Brain microvascular endothelial cell (primary cell): ENCODE results near the gene MAPK12.

Experiments used
- DNase-seq: peaks from one replicate; pipeline ENCODE4 v3.0.0-alpha.2; 2020
- H3K27ac ChIP-seq: fragments of 250-450 bp; sonication (Bioruptor Pico); 2 replicates; pipeline ENCODE4 v1.5.1; 2020; ENCODE audit warnings: mild to moderate bottlenecking, moderate library complexity
- H3K27me3 ChIP-seq: fragments of 250-450 bp; sonication (Bioruptor Pico); replicated peaks from 2 replicates; pipeline ENCODE4 v1.5.1; 2020; ENCODE audit warnings: mild to moderate bottlenecking
- H3K36me3 ChIP-seq: fragments of 250-450 bp; sonication (Bioruptor Pico); replicated peaks from 2 replicates; pipeline ENCODE4 v1.5.1; 2020; ENCODE audit warnings: mild to moderate bottlenecking
- H3K4me3 ChIP-seq: 2 replicates; pipeline ENCODE4 v1.5.1; 2011; ENCODE audit warnings: low read depth, mild to moderate bottlenecking, control low read depth, low read length, moderate library complexity
- CTCF ChIP-seq: IDR thresholded peaks from 2 replicates; pipeline ENCODE4 v1.5.1; 2011; ENCODE audit warnings: low read depth, mild to moderate bottlenecking, moderate library complexity, low read length, control low read depth, inconsistent platforms; ENCODE audit errors: missing control alignments
- in situ Hi-C: cut with HindIII; loops from 2 replicates; pipeline ENCODE4 v1.10.0; 2017; ENCODE audit warnings: low sequenced_read_pairs, low pct_ligation_motif_present

The MAPK12 gene

GRCh38 chr22:50248196-50249081 lies 13.0 kb downstream of the MAPK12 start:
- no peak for TF ChIP-seq CTCF
- in situ Hi-C loops = no loop called here

GRCh38 chr22:50247748-50248147 lies 13.7 kb downstream of the MAPK12 start:
- peaks cover 9% of the 10 kb centered on the region for H3K36me3 ChIP-seq
- H3K27ac ChIP-seq = no peak overlapping the region
- H3K4me3 ChIP-seq = no peak overlapping the region
- no peaks in the 10 kb centered on the region for H3K27me3 ChIP-seq
- DNase-seq = peak; percentile 75
- in situ Hi-C loops = no loop called here
- no peak for TF ChIP-seq CTCF

More at GRCh38 chr22:50248196-50249081, 13.0 kb downstream of the MAPK12 start:
- Histone ChIP-seq H3K4me3 (no peak overlapping the region), H3K27me3 (no peaks in the 10 kb centered on the region), H3K27ac (no peak overlapping the region), H3K36me3 (peaks cover 9% of the 10 kb centered on the region)
- DNase-seq = no peak

GRCh38 chr22:50246242-50247175 lies 15.0 kb downstream of the MAPK12 start:
- no peak for DNase-seq
- H3K27ac ChIP-seq = no peak overlapping the region
- H3K36me3 ChIP-seq = peaks cover 9% of the 10 kb centered on the region
- peak; percentile 27 for TF ChIP-seq CTCF
- in situ Hi-C loops = no loop called here
- H3K27me3 ChIP-seq = no peaks in the 10 kb centered on the region
- no peak overlapping the region for H3K4me3 ChIP-seq

GRCh38 chr22:50245214-50246072 lies 16.0 kb downstream of the MAPK12 start:
- in situ Hi-C loops = no loop called here
- H3K4me3 ChIP-seq = peak overlapping the region; percentile 97
- H3K36me3 ChIP-seq = peaks cover 9% of the 10 kb centered on the region
- no peaks in the 10 kb centered on the region for H3K27me3 ChIP-seq
- DNase-seq = no peak
- TF ChIP-seq CTCF = no peak
- H3K27ac ChIP-seq = peak overlapping the region; percentile 89

GRCh38 chr22:50244420-50245213 lies 16.9 kb downstream of the MAPK12 start, which contains the start of gene TUBGCP6:
TSS of gene TUBGCP6 (minus strand) at chr22:50245023. CDS start at chr22:50244459, 564 bp downstream.
- peak; percentile 88 for DNase-seq
- Histone ChIP-seq H3K27me3 (no peaks in the 10 kb centered on the region), H3K27ac (peak within 1 kb of the TSS; percentile 89), H3K4me3 (peak within 1 kb of the TSS; percentile 97), H3K36me3 (peaks cover 9% of the 10 kb centered on the region)
- in situ Hi-C loops = no loop called here
- peak; percentile 56 for TF ChIP-seq CTCF
